ENCODE measurements around the gene SYAP1. TPM values are rescaled to one million over a fixed set of nuclear protein-coding genes. Genes with fewer than 3 reads are reported as not detected.
"Not testable (repeated sequence)": the region's sequence is repeated elsewhere in the genome, so short reads cannot be mapped to it uniquely, and the experiment has no call there.

Gene SYAP1
- total and polyA plus RNA-seq, 5 donors from 2014 or later: 12.0 to 69.9 (median 18.7) TPM

- Mint-ChIP-seq H3K4me1 (peaks cover 1 to 13% (median 5%) of the 10 kb centered on the region in 4 donors), H3K27me3 (no peaks in the 10 kb centered on the region), H3K27ac (peak within 1 kb of the TSS; percentile 88 to 94 (median 90)), H3K9me3 (peaks cover 0 to 3% (median 0%) of the 10 kb centered on the region in 7 donors), H3K36me3 (no peaks in the 10 kb centered on the region), H3K4me3 (peak within 1 kb of the TSS; percentile 89 to 93 (median 91))
- Histone ChIP-seq H3K4me3 (ENCODE audit: low read depth, low read length) (peak within 1 kb of the TSS; percentile 71), H3K9me3 (ENCODE audit: control insufficient read depth in 2 of 2, low read length in 2 of 2) (no peaks in the 10 kb centered on the region), H3K27ac (ENCODE audit: insufficient read depth, low read length, poor library complexity, severe bottlenecking) (peak within 1 kb of the TSS; percentile 47), H3K27me3 (ENCODE audit: control insufficient read depth, insufficient read depth, low read length) (no peaks in the 10 kb centered on the region), H3K4me1 (ENCODE audit: control insufficient read depth, insufficient read depth, low read length, poor library complexity, severe bottlenecking) (peaks cover 20% of the 10 kb centered on the region), H3K36me3 (ENCODE audit: control insufficient read depth, insufficient read depth, low read length) (no peaks in the 10 kb centered on the region)
- DNase-seq (peak; percentile 21 to 54 (median 45)), ATAC-seq (ENCODE audit: low read depth in 2 of 2) (peak; percentile 58 to 73)
These were observed 6.8 kb upstream of the SYAP1 start, which contains the start of gene CTPS2 for GRCh38 chrX:16712548-16713155. TSS of gene CTPS2 (minus strand) at chrX:16712669. CDS start at chrX:16702902, 9,767 bp downstream.

- no peaks in the 10 kb centered on the region for H3K9me3 ChIP-seq (ENCODE audit: control insufficient read depth in 2 of 2, low read length in 2 of 2)
- peak overlapping the region in 1 of 3 donors; percentile 60 for H3K27ac Mint-ChIP-seq
- no peaks in the 10 kb centered on the region for H3K27me3 Mint-ChIP-seq
- ATAC-seq (ENCODE audit: low read depth in 2 of 2) (no peak), DNase-seq (no peak)
- peak overlapping the region in 1 of 4 donors; percentile 2 for H3K4me3 Mint-ChIP-seq
- H3K4me1 ChIP-seq (ENCODE audit: control insufficient read depth, insufficient read depth, low read length, poor library complexity, severe bottlenecking): peaks cover 20% of the 10 kb centered on the region
- no peak overlapping the region for H3K4me3 ChIP-seq (ENCODE audit: low read depth, low read length)
- no peaks in the 10 kb centered on the region for H3K36me3 ChIP-seq (ENCODE audit: control insufficient read depth, insufficient read depth, low read length)
- no peaks in the 10 kb centered on the region for H3K36me3 Mint-ChIP-seq
- no peaks in the 10 kb centered on the region for H3K27me3 ChIP-seq (ENCODE audit: control insufficient read depth, insufficient read depth, low read length)
- peaks cover 0 to 6% (median 0%) of the 10 kb centered on the region in 7 donors for H3K9me3 Mint-ChIP-seq
- peaks cover 1 to 26% (median 8%) of the 10 kb centered on the region in 4 donors for H3K4me1 Mint-ChIP-seq
- H3K27ac ChIP-seq (ENCODE audit: insufficient read depth, low read length, poor library complexity, severe bottlenecking): no peak overlapping the region
These were observed 4.9 kb upstream of the SYAP1 start for GRCh38 chrX:16714504-16714903.

GRCh38 chrX:16715638-16716037, 3.8 kb upstream of the SYAP1 start:
- H3K27me3 Mint-ChIP-seq; H3K27ac Mint-ChIP-seq; H3K9me3 ChIP-seq (ENCODE audit: control insufficient read depth in 2 of 2, low read length in 2 of 2); H3K9me3 Mint-ChIP-seq; H3K27ac ChIP-seq (ENCODE audit: insufficient read depth, low read length, poor library complexity, severe bottlenecking); H3K36me3 Mint-ChIP-seq; H3K4me3 ChIP-seq (ENCODE audit: low read depth, low read length); H3K27me3 ChIP-seq (ENCODE audit: control insufficient read depth, insufficient read depth, low read length); ATAC-seq (ENCODE audit: low read depth in 2 of 2); DNase-seq; H3K36me3 ChIP-seq (ENCODE audit: control insufficient read depth, insufficient read depth, low read length): not testable (repeated sequence)
- peaks cover 26% of the 10 kb centered on the region for H3K4me1 ChIP-seq (ENCODE audit: control insufficient read depth, insufficient read depth, low read length, poor library complexity, severe bottlenecking)
- H3K4me1 Mint-ChIP-seq: peaks cover 5 to 36% (median 11%) of the 10 kb centered on the region in 4 donors
- H3K4me3 Mint-ChIP-seq: peak overlapping the region in 1 of 4 donors; percentile 51

- Mint-ChIP-seq H3K4me3 (peak overlapping the region in 1 of 4 donors; percentile 2), H3K27ac (peak overlapping the region in 1 of 3 donors; percentile 52), H3K4me1 (peaks cover 3 to 40% (median 8%) of the 10 kb centered on the region in 4 donors)
- not testable (repeated sequence) for H3K36me3 ChIP-seq (ENCODE audit: control insufficient read depth, insufficient read depth, low read length); H3K36me3 Mint-ChIP-seq; H3K9me3 ChIP-seq (ENCODE audit: control insufficient read depth in 2 of 2, low read length in 2 of 2); H3K27me3 Mint-ChIP-seq; DNase-seq; H3K9me3 Mint-ChIP-seq; H3K4me3 ChIP-seq (ENCODE audit: low read depth, low read length); ATAC-seq (ENCODE audit: low read depth in 2 of 2); H3K27me3 ChIP-seq (ENCODE audit: control insufficient read depth, insufficient read depth, low read length); H3K27ac ChIP-seq (ENCODE audit: insufficient read depth, low read length, poor library complexity, severe bottlenecking)
- H3K4me1 ChIP-seq (ENCODE audit: control insufficient read depth, insufficient read depth, low read length, poor library complexity, severe bottlenecking): peaks cover 30% of the 10 kb centered on the region
These were observed 3.0 kb upstream of the SYAP1 start for GRCh38 chrX:16716451-16716850.

- H3K36me3 ChIP-seq (ENCODE audit: control insufficient read depth, insufficient read depth, low read length): no peaks in the 10 kb centered on the region
- no peaks in the 10 kb centered on the region for H3K27me3 ChIP-seq (ENCODE audit: control insufficient read depth, insufficient read depth, low read length)
- no peaks in the 10 kb centered on the region for H3K9me3 ChIP-seq (ENCODE audit: control insufficient read depth in 2 of 2, low read length in 2 of 2)
- peaks cover 11 to 47% (median 14%) of the 10 kb centered on the region in 4 donors for H3K4me1 Mint-ChIP-seq
- peaks cover 0 to 3% (median 0%) of the 10 kb centered on the region in 7 donors for H3K9me3 Mint-ChIP-seq
- DNase-seq (no peak), ATAC-seq (ENCODE audit: low read depth in 2 of 2) (no peak)
- peak overlapping the region; percentile 95 for H3K27ac ChIP-seq (ENCODE audit: insufficient read depth, low read length, poor library complexity, severe bottlenecking)
- no peaks in the 10 kb centered on the region for H3K27me3 Mint-ChIP-seq
- H3K4me3 Mint-ChIP-seq: peak overlapping the region; percentile 95 to 99 (median 96)
- peak overlapping the region; percentile 93 for H3K4me3 ChIP-seq (ENCODE audit: low read depth, low read length)
- no peaks in the 10 kb centered on the region for H3K36me3 Mint-ChIP-seq
- H3K27ac Mint-ChIP-seq: peak overlapping the region; percentile 97 to 100 (median 100)
- H3K4me1 ChIP-seq (ENCODE audit: control insufficient read depth, insufficient read depth, low read length, poor library complexity, severe bottlenecking): peaks cover 25% of the 10 kb centered on the region
These were observed 533 bp upstream of the SYAP1 start for GRCh38 chrX:16718824-16719333.

GRCh38 chrX:16722481-16722880, 3.1 kb downstream of the SYAP1 start:
- peaks cover 3% of the 10 kb centered on the region for H3K36me3 Mint-ChIP-seq
- ATAC-seq (ENCODE audit: low read depth in 2 of 2) (no peak), DNase-seq (no peak)
- peak overlapping the region; percentile 14 for H3K27ac ChIP-seq (ENCODE audit: insufficient read depth, low read length, poor library complexity, severe bottlenecking)
- peaks cover 25% of the 10 kb centered on the region for H3K4me1 ChIP-seq (ENCODE audit: control insufficient read depth, insufficient read depth, low read length, poor library complexity, severe bottlenecking)
- H3K27me3 ChIP-seq (ENCODE audit: control insufficient read depth, insufficient read depth, low read length): no peaks in the 10 kb centered on the region
- peaks cover 22 to 62% (median 24%) of the 10 kb centered on the region in 4 donors for H3K4me1 Mint-ChIP-seq
- H3K4me3 Mint-ChIP-seq: peak overlapping the region in 3 of 4 donors; percentile 46 to 74 (median 47)
- H3K9me3 Mint-ChIP-seq: peaks cover 0 to 3% (median 0%) of the 10 kb centered on the region in 7 donors
- no peaks in the 10 kb centered on the region for H3K27me3 Mint-ChIP-seq
- H3K4me3 ChIP-seq (ENCODE audit: low read depth, low read length): no peak overlapping the region
- no peaks in the 10 kb centered on the region for H3K9me3 ChIP-seq (ENCODE audit: control insufficient read depth in 2 of 2, low read length in 2 of 2)
- peak overlapping the region in 2 of 3 donors; percentile 43 to 68 for H3K27ac Mint-ChIP-seq
- no peaks in the 10 kb centered on the region for H3K36me3 ChIP-seq (ENCODE audit: control insufficient read depth, insufficient read depth, low read length)

- ATAC-seq (ENCODE audit: low read depth in 2 of 2) (no peak), DNase-seq (no peak)
- Mint-ChIP-seq H3K36me3 (peaks cover 3% of the 10 kb centered on the region), H3K27me3 (no peaks in the 10 kb centered on the region), H3K27ac (peak overlapping the region in 2 of 3 donors; percentile 52 to 72), H3K9me3 (no peaks in the 10 kb centered on the region), H3K4me1 (peaks cover 21 to 53% (median 22%) of the 10 kb centered on the region in 4 donors), H3K4me3 (peak overlapping the region in 1 of 4 donors; percentile 16)
- peaks cover 24% of the 10 kb centered on the region for H3K4me1 ChIP-seq (ENCODE audit: control insufficient read depth, insufficient read depth, low read length, poor library complexity, severe bottlenecking)
- no peak overlapping the region for H3K4me3 ChIP-seq (ENCODE audit: low read depth, low read length)
- H3K27ac ChIP-seq (ENCODE audit: insufficient read depth, low read length, poor library complexity, severe bottlenecking): no peak overlapping the region
- H3K9me3 ChIP-seq (ENCODE audit: control insufficient read depth in 2 of 2, low read length in 2 of 2): no peaks in the 10 kb centered on the region
- no peaks in the 10 kb centered on the region for H3K36me3 ChIP-seq (ENCODE audit: control insufficient read depth, insufficient read depth, low read length)
- no peaks in the 10 kb centered on the region for H3K27me3 ChIP-seq (ENCODE audit: control insufficient read depth, insufficient read depth, low read length)
These were observed 5.7 kb downstream of the SYAP1 start for GRCh38 chrX:16725072-16725471.
